HG03108 (cell line): ENCODE measurements around the gene AKR1B1.

Experiments used
- ATAC-seq: cut with Tn5 transposase; IDR thresholded peaks from one replicate; pipeline ENCODE4 v1.9.1; 2021; ENCODE audit warnings: moderate library complexity; ENCODE audit not compliant: unreplicated experiment

The AKR1B1 gene

GRCh38 chr7:134470864-134471263 is 12.0 kb upstream of the AKR1B1 start:
- no peak for ATAC-seq

GRCh38 chr7:134469622-134470021 is 10.7 kb upstream of the AKR1B1 start:
- ATAC-seq: no peak

DNA sequence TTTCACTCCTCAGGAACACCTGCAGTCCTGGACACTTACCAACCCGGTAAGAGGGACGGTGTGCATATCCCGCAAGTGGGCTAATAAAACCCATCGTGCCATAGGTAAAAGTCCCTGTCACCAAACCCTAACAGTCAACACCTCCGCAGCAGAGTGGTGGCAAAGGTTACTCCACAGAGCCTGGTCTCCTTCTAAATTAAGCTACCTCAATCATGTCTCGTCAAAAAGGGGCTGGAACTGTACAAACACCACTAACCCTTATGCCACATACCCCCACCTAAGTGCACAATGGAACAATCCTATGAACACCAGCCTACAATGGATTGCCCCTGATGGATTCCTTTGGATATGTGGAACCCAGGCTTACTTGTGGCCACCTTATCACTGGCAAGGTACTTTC is 9.6 kb upstream of the AKR1B1 start:
- no peak for ATAC-seq

GRCh38 chr7:134468054-134468453 is 9.2 kb upstream of the AKR1B1 start:
- ATAC-seq: no peak

DNA sequence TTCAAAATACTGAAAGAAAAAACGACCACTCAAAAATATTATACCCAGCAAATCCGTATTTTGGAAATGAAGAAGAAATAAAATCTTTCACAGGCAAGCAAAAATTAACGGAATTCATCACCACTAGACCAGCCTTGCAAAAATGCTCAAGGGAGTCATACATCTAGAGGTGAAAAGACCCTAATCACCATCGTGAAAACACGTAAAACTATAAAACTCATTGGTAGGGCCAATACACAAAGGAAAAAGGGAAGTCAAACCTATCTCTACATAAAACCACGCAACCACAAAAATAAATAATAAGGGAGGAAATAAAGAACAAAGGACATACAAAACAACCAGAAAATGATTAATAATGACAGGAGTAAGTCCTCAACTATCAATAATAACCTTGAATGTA is 6.6 kb upstream of the AKR1B1 start:
- ATAC-seq: no peak

DNA sequence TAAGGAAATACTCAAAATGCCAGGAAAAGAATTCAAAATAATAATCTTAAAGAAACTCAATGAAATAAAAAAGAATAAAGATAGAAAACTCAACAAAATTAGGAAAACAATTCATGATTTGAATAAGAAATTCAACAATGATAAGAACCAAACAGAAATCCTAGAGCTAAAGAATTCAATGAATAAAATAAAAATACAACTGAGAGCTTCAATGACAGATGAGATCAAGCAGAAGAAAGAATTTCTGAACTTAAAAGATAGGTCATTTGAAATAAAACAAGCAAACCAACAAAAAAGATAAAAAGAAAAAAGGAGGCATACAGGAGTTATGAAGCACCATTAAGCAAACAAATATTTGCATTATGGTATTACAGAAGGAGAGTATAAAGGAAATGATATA is 5.6 kb upstream of the AKR1B1 start:
- no peak for ATAC-seq

DNA sequence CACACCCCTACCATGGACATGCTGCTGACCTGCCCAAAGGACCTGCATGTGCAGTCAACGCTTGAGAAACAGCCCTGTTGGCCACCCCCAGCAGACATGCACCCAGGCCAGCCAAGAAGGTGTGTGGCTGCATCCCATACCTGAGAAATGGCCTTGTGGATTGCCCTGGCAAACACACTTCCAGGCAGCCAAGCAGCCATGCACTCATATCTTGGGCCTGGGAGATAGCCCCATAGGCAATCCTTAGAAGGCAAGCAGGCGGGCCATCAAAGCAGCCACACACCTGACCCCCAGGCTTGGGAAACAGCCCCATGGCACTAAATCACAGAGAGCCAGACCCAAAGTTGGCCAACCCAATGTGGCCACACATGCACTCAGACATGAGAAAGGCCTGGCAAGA is 4.9 kb upstream of the AKR1B1 start:
- no peak for ATAC-seq

DNA sequence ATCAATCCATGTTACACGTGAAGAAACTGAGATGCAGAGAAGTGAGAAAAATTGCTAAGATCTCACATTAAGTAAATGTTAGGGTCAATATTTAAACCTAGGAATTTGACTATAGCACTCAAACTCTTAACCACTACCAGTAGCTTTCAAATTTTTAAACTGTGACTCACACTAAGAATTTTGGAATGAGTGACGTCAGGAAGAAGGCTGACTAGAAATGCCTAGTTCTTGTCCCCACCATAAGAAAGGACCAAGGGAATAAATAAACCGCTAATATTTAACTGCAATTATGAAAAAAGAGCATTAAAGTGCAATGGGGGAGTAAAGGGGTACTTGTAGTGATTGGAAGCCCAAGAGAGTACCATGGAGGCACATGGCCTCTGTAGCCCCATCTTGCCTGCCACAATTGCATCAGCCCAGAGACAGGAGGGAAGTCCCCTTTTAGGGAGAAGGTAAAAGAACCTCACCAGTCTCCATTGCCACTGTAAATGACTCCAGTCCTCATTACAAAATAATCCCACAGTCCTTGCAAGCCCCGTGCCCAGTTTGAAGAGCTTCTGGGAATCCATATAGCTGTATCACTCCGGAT is 3.5 kb upstream of the AKR1B1 start:
- ATAC-seq: no peak

DNA sequence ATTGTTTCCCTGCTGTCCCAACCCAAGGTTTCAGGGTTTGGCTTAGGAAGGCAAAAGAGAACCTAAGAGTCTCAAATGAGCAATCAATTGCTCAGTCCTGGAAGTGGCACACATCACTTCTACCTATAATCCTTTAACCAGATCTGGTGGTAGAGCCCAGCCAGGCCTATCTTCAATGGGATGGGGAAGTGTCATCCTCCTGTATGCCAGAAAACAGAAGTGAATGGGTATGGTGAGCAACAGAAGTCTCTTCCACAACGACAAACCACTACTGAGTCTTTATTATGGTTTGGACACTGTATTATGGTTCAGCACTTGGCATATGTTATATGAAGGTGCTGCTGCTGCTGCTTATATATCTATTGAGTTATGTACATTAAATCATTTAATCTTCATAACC is 3.0 kb upstream of the AKR1B1 start:
- no peak for ATAC-seq

DNA sequence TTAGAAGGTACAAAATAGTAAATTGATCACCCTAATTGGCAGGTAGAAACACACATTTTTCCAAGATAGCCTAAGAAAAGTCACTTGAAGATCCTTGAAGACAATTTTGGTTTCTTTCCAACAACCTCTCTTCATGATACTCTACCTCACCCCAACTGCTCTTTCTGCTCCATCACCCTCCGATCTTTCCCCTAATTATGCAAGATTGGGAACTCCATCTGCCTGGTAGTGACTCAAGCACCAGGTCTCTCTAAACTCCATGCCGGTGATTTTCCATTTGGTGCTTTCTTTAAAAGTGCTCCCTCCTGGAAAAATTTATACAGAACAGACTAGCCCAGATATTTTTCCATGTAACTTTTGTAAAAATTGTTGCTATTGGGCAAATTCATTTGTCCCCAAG is 1.1 kb upstream of the AKR1B1 start:
- ATAC-seq: no peak

DNA sequence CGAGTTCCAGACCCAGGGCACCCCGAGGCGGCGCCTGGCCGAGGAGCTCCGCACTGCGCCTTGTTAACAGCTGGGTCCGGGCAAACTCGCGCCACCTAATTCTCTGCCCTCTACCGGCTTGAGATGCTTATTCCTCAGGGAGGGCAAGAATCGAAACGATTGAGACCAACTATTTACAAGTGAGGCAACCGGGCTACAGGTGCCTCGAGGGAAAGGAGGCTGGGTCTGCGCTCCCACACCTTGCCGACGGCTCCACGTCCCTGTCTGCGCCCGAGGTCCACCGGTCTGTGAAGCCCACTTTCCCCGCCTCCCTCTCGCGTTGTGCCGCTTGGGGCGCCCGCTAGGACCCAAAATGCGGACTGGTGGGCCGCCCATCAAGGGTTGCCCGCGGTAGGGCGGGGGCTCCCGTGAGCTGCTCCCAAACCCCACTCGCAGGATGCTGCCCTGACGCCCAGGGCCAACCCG is 527 bp downstream of the AKR1B1 start:
- ATAC-seq: peak; percentile 37

DNA sequence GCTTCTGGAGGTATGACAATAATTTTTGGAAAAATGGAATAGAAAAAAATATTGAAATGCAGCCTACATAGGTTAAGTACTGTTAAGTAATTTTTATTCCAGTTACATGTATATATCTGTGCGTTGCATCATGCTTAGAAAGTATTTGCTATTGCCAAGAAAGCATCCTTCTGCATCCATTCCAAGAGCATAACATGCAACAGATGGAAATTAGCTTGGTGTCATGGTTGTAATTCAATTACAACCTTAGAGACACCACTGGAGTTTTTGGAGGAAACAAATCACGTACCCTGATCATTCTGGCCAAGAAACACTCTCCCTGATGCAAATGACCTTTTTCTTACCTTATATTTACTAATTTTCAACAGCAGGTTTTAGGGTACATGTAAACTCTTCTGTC is 1.7 kb downstream of the AKR1B1 start:
- ATAC-seq: no peak

DNA sequence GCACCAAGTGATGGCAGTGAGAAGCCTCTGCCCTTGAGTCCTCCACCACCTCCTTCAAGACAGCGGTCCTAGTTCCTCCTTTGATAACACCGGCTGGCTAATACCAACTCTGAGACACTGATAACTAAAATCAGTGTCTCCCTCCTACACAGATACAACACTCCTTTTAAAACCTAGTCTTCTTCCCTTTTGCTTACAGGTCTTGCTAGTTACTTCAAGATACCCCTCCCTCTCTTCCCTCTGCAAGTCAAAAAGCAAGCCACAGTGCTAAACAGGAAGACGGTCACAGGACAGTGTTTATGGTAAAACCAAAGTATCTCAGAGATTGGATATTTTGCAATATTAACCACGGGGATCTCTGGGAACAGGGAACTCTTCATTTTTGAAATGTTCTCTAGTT is 4.6 kb downstream of the AKR1B1 start:
- no peak for ATAC-seq

GRCh38 chr7:134453518-134453917 is 5.4 kb downstream of the AKR1B1 start:
- no peak for ATAC-seq

DNA sequence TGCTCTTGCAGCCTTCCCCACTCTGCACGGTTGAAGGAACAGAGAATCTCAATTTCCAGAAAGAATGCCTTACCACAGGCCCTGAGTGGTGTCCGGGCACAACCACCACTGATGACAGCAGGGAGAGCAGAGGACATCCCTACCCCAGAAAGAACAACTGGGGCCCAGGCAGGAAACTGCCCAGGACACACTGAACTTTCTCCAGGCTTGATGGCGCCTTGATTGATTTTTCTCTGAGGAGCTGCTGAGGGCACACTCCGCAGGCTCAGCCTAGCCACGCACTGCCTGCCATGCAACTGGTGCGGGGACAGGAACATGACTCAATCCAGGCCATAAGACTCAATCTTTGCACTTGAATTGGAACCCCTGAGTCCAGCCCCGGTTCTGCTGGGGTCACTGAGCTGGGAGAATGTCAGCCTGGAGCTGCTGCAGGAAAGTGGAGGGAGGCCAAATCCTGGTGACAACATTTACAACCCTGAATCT is 5.9 kb downstream of the AKR1B1 start:
- ATAC-seq: no peak

- no peak for ATAC-seq
Measured at GRCh38 chr7:134452419-134452838, 6.5 kb downstream of the AKR1B1 start.

- ATAC-seq: no peak
Measured at GRCh38 chr7:134451656-134452055, 7.2 kb downstream of the AKR1B1 start.

- no peak for ATAC-seq
Measured at GRCh38 chr7:134450294-134451000, 8.5 kb downstream of the AKR1B1 start.

GRCh38 chr7:134449680-134450079 is 9.2 kb downstream of the AKR1B1 start:
- no peak for ATAC-seq

DNA sequence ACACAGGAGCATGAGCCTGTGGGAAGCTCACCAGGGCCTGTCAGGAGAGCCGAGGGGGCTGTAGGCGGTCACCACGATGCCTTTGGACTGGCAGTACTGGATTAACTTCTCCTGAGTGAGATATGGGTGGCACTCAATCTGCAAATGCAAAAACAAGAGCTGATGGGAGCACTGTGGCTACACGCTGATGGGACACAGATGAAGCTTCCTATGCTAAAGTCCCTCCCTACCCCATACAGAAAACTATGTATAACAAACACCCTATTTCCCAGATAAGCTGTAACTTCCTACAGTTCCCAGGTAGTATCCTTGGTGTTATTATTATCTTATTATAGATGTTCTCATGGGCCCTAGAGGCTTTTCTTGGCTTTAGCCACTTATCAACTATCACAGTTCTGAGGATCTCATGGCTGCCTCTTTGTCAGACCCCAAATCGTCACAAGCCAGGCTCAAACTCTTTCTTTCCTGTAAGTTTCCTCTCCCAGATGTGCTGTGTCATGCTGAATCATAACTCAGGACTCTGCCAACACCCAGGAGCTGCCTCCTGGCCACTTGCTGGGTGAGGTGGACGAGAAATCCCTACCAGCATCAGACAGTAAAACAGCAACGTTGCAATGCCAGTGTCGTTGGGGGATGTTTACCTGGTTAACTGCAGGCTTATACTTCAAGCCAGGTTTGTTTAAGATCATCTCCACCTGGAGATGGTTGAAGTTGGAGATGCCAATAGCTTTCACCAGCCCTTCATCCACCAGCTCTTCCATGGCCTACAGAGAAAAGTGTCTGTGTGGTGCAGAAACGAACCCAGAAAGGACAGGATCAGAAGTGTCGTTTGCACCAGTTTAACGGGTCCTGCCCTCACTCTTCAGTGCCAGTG is 10.3 kb downstream of the AKR1B1 start:
- ATAC-seq: no peak

- no peak for ATAC-seq
Measured at GRCh38 chr7:134447383-134447782, 11.5 kb downstream of the AKR1B1 start.

GRCh38 chr7:134446923-134447322 is 12.0 kb downstream of the AKR1B1 start:
- ATAC-seq: no peak
